Neural progenitor cell (in vitro differentiated cells): ENCODE data around the gene CTSE.

Experiments used
- CTCF ChIP-seq: fragments of 200-600 bp; sonication (generic); IDR thresholded peaks from 2 replicates; pipeline ENCODE4 v1.5.1; 2017; ENCODE audit warnings: antibody characterized with exemption, mild to moderate bottlenecking
- EZH2 ChIP-seq: fragments of 200-600 bp; sonication (generic); IDR thresholded peaks from 2 replicates; pipeline ENCODE4 v1.6.1; 2017; ENCODE audit warnings: antibody characterized with exemption, mild to moderate bottlenecking, moderate library complexity

- TF ChIP-seq CTCF (no peak), EZH2 (no peak)
Observed at GRCh38 chr1:206010060-206010459, 13.6 kb downstream of the CTSE start.
